LNCaP clone FGC (cell line): ENCODE results near the gene EEIG1.

Experiments
- DNase-seq: peaks from one replicate; pipeline ENCODE4 v3.0.0-alpha.2; 2011; ENCODE audit warnings: low read depth
- H3K4me3 ChIP-seq: 2 replicates; pipeline ENCODE4 v1.5.1; 2011; ENCODE audit warnings: mild to moderate bottlenecking, low read depth, low read length, control low read depth
- TF ChIP-seq, protein P1 (sequence below): IDR thresholded peaks from 2 replicates; pipeline ENCODE4 v1.5.1; 2012; ENCODE audit warnings: mild to moderate bottlenecking; ENCODE audit not compliant: control insufficient read depth, insufficient read depth; ENCODE audit errors: extremely low read depth

The EEIG1 gene

GRCh38 chr9:128007566-128008138, 26.9 kb upstream of the EEIG1 start:
- no peak overlapping the region for H3K4me3 ChIP-seq
- peak; percentile 59 for DNase-seq
- TF ChIP-seq, protein P1, sequence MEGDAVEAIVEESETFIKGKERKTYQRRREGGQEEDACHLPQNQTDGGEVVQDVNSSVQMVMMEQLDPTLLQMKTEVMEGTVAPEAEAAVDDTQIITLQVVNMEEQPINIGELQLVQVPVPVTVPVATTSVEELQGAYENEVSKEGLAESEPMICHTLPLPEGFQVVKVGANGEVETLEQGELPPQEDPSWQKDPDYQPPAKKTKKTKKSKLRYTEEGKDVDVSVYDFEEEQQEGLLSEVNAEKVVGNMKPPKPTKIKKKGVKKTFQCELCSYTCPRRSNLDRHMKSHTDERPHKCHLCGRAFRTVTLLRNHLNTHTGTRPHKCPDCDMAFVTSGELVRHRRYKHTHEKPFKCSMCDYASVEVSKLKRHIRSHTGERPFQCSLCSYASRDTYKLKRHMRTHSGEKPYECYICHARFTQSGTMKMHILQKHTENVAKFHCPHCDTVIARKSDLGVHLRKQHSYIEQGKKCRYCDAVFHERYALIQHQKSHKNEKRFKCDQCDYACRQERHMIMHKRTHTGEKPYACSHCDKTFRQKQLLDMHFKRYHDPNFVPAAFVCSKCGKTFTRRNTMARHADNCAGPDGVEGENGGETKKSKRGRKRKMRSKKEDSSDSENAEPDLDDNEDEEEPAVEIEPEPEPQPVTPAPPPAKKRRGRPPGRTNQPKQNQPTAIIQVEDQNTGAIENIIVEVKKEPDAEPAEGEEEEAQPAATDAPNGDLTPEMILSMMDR = no peak

DNA sequence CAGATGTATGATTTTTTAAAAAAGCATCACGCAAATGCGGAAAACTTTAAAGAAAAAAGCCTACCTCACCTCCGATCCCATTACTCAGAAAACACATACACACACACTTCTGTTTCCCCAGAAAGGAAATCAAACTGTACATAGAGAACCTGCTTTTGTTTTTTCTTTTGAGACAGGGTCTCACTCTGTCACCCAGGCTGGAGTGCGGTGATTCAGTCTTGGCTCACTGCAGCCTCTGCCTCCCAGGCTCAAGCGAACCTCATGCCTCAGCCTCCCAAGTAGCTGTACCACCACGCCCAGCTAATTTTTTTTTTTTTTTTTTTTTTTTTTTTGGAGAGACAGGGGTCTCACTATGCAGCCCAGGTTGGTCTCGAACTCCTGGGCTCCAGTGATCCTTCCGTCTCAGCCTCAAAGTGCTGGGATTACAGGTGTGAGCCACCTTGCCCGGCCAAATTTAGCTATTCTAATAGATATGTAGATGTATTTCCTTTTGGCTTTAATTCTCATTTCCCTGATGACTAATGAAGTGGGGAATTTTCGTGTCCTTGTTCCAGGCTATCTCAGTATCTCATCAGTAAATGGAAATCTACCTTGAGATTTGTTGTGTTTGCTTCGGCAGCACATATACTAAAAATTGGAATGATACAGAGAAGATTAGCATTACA, 25.7 kb upstream of the EEIG1 start:
- TF ChIP-seq, protein P1 = no peak
- DNase-seq = peak; percentile 90
- H3K4me3 ChIP-seq = no peak overlapping the region

DNA sequence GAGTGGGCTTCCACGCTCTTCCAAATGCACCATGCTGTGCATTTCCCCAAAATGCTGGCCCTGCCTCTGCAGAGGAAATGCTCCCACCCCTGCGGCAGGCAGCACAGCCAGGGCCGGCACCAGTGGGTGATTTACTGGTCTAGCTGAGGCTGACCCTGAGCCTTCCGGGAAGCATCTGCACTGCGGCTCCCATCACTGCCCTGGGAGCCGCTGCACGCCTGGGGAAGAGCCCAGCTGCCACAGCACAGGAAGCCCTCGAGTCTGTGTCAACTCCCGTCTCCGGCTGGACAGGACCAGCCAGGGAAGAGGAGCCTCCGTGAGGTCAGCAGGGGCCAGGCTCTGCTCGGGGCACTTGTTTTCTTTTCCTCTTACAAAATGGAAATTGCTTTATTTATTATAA, 25.1 kb upstream of the EEIG1 start:
- no peak for DNase-seq
- TF ChIP-seq, protein P1 = no peak

GRCh38 chr9:128003966-128004604, 23.3 kb upstream of the EEIG1 start:
- H3K4me3 ChIP-seq = no peak overlapping the region
- TF ChIP-seq, protein P1 = no peak
- DNase-seq = no peak

More for the DNA sequence above, 25.1 kb upstream of the EEIG1 start:
- H3K4me3 ChIP-seq = no peak overlapping the region

DNA sequence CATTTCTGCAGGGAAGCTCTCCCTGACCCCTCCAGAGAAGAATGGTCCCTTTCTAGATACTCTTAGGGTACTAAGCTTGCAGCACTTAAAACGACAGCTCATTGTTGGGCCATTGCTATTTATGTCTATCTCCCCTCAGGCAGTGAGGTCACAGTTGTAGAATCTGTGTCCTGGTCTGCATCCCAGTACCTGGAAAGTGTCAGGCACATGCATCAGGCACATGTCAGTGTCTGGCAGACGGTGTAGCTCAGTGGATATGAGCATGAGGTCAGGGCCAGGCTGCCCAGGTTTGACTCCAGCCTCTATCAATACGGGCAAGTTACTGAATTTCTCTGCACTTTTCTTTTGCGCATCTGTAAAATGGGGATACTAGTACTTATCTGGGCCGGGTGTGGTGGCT, 22.2 kb upstream of the EEIG1 start:
- no peak for DNase-seq
- TF ChIP-seq, protein P1 = no peak
- H3K4me3 ChIP-seq = no peak overlapping the region

- no peak overlapping the region for H3K4me3 ChIP-seq
- TF ChIP-seq, protein P1 = no peak
- no peak for DNase-seq
Measured at GRCh38 chr9:128001779-128002298, 21.1 kb upstream of the EEIG1 start.
